GM23248 (cell line): Measurements from ENCODE around the gene PRAMEF2.

Experiments
- EZH2 ChIP-seq: fragments of 200-600 bp; sonication (generic); IDR thresholded peaks from 2 replicates; pipeline ENCODE4 v1.6.1; 2018; ENCODE audit warnings: antibody characterized with exemption, mild to moderate bottlenecking; ENCODE audit not compliant: insufficient read depth, poor library complexity, severe bottlenecking
- EZH2phosphoT487 ChIP-seq: fragments of 200-600 bp; sonication (generic); IDR thresholded peaks from 2 replicates; pipeline ENCODE4 v1.6.1; 2018; ENCODE audit warnings: antibody characterized with exemption, moderate library complexity, mild to moderate bottlenecking, low read depth; ENCODE audit not compliant: insufficient read depth

DNA sequence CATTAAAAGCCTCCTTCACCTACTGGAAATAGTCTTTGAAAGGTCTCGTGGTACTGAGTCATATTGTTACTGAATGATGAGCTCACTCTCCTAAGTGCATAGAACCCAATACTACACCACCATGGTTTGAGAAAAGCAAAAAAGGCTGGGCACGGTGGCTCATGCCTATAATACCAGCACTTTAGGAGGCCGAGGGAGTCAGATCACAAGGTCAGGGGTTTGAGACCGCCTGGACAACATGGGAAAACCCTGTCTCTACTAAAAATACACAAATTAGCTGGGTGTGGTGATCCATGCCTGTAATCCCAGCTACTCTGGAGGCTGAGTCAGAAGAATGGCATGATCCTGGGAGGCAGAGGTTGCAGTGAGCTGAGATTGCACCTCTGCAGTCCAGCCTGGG lies 5.1 kb upstream of the PRAMEF2 start:
- TF ChIP-seq EZH2 (no peak), EZH2phosphoT487 (no peak)
